ENCODE measurements around the gene FGF1. TPM values are rescaled to one million over a fixed set of nuclear protein-coding genes. Genes with fewer than 3 reads are reported as not detected.

The FGF1 gene
- total RNA-seq, 4 donors from 2014 or later: 0.81 to 1.3 (median 1.2) TPM

DNA sequence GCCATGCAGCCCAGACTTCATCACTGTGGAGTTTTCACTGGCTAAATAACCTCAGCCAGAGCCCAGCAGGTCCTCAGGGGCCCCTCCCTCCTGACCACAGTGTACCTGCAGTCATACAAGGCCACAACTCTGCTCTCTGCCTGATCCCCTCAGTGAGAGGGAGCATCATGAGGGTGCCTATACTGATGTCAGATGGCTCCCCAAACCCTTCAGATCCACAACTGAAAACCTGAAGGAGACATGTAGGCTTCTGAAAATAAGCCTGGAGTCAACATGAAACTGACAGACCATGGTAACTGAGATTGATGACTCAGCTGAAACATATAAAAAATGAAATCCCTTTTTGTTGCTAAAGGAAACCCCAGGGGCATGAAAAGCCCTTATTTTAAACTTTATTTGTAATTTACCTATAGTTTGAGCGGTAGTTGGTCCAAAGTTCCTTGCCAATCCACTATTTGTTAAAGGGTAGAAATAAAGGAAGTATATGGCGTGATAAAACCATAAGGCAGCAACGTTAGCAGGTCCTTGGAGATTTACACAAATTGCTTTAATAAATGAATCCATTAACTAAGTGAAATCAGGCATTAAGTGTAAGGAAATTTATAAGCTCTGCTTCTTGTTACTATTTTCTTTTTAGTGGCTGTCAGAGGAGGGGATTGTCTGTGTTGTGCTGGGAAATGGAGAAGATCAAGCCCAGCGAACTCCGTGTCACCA lies 68.3 kb downstream of the FGF1 start:
- Histone ChIP-seq H3K27me3 (no peaks in the 10 kb centered on the region), H3K9me3 (no peaks in the 10 kb centered on the region), H3K27ac (no peak overlapping the region), H3K4me1 (no peaks in the 10 kb centered on the region), H3K36me3 (no peaks in the 10 kb centered on the region), H3K4me3 (replicated peaks in 1 of 3) (no peak overlapping the region)
- 87 to 94% methylated on average over 5 of the region's 5 CpGs for WGBS, 2 donors
- DNase-seq: no peak
- intact Hi-C loops (cut with DNase I): no loop called here
- TF ChIP-seq POLR2A (IDR thresholded peaks at IDR 0.05): no peak
- TF ChIP-seq, protein P1, sequence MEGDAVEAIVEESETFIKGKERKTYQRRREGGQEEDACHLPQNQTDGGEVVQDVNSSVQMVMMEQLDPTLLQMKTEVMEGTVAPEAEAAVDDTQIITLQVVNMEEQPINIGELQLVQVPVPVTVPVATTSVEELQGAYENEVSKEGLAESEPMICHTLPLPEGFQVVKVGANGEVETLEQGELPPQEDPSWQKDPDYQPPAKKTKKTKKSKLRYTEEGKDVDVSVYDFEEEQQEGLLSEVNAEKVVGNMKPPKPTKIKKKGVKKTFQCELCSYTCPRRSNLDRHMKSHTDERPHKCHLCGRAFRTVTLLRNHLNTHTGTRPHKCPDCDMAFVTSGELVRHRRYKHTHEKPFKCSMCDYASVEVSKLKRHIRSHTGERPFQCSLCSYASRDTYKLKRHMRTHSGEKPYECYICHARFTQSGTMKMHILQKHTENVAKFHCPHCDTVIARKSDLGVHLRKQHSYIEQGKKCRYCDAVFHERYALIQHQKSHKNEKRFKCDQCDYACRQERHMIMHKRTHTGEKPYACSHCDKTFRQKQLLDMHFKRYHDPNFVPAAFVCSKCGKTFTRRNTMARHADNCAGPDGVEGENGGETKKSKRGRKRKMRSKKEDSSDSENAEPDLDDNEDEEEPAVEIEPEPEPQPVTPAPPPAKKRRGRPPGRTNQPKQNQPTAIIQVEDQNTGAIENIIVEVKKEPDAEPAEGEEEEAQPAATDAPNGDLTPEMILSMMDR (IDR thresholded peaks at IDR 0.05): no peak

DNA sequence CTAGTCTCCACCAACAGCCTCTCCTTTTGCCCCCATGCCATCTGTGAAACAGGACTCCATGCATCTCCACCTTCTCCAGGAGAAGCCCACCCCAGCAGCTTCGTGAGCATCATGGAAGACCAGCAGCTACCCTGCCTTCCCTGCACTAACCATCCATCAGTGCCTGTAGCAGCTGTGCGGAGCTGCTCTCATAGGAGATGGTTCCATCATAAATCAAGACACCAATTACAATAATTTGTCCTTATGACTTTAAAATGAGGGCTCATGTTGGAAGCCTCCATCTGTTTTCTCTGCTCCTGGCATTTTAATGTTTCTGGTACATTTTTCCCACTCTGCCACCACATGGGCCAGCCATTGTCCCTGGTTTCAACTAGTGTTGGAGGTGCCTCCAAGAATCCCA lies 69.9 kb downstream of the FGF1 start:
- Histone ChIP-seq H3K36me3 (no peaks in the 10 kb centered on the region), H3K4me3 (replicated peaks in 1 of 3) (no peak overlapping the region), H3K4me1 (no peaks in the 10 kb centered on the region), H3K9me3 (no peaks in the 10 kb centered on the region), H3K27me3 (no peaks in the 10 kb centered on the region), H3K27ac (no peak overlapping the region)
- TF ChIP-seq, protein P1 (IDR thresholded peaks at IDR 0.05): no peak
- TF ChIP-seq POLR2A (IDR thresholded peaks at IDR 0.05): no peak
- 97% methylated on average over 2 of the region's 2 CpGs for WGBS, 2 donors
- intact Hi-C loops (cut with DNase I): no loop called here
- DNase-seq: no peak

DNA sequence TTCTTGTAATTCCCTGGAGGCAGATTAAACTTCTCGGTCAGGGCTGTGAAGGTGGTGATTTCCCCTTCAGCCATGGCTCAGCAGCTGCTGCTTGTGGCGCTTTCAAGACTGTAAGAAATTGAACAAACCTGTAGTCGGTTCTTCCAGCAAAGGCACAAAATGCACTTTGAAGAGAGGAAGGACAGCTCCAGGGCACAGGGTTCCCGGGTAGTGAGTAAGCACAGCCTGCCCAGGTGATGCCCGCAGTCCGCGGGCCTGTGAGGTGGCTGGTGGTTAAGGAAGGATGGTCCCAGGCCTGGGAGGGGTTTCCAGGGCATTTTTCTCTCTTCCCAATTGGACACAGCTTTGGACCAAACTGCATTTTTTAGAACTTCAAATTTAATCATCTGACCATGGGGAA lies 71.8 kb downstream of the FGF1 start:
- Histone ChIP-seq H3K4me3 (replicated peaks in 1 of 3) (no peak overlapping the region), H3K9me3 (no peaks in the 10 kb centered on the region), H3K27ac (no peak overlapping the region), H3K4me1 (no peaks in the 10 kb centered on the region), H3K36me3 (no peaks in the 10 kb centered on the region), H3K27me3 (no peaks in the 10 kb centered on the region)
- TF ChIP-seq POLR2A (IDR thresholded peaks at IDR 0.05): no peak
- TF ChIP-seq, protein P1 (IDR thresholded peaks at IDR 0.05): no peak
- WGBS, 2 donors: 62 to 91% methylated on average over 4 to 6 of the region's 7 CpGs
- no peak for DNase-seq
- intact Hi-C loops (cut with DNase I): loop anchor here (5.0 kb wide), 1 partner anchor 83 kb away; no protein-coding TSS in a partner anchor

DNA sequence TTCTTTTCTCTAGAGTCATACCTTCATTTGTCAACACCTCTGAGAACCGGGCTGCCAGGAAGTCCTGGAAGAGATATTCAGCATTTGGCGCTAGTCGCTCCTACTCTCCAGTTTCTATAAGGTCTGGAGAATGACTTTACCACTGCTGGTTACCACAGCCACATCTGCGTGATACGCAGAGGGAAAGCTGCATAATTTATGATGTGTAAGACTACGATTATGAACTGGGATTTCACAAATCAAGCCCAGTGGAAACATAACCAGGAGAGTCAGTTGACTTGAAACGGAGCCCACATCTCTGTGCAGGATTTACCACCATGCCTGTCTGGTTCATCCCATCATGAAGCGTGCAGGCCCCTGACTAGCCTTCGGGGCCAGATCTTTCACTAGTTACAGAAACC lies 72.6 kb downstream of the FGF1 start:
- H3K27ac ChIP-seq: no peak overlapping the region
- intact Hi-C loops (cut with DNase I): loop anchor here (5.0 kb wide), 1 partner anchor 84 kb away; no protein-coding TSS in a partner anchor
- no peak for TF ChIP-seq POLR2A (IDR thresholded peaks at IDR 0.05)

DNA sequence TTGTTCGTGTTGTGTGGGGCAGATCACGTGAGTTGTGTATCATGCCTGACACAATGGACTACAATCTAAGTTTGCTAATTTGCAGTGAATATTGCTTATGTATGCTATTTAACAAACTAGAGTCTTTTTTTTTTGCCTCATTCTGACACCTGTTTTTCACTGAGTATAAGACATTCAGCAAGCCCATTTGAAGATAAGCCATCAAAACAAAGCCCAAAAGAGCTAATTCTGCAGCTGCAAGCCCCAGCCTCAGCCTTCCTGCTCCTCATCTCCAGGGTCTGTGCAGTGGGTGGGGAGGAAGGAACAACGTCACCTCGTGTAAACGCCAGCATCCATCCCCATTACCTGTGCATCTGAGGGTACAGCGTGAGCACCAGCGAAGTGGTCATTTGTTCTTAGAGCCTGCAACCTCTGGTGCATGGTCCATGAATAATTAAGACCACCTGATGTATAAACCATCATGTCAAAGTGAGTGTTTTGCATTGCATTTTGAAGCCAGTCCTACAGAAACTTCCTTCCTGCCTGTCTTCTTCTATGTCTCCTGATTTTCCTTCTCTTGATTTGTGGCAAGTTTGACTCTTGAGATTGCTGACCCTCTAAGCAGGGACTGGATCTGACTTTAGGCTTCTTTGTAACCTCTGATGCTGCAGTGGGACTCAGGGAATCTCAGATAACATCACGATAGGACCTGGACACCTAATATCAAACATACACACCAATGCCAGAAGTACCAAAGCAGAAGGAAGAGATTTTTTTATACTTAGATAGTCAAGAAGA lies 73.2 kb downstream of the FGF1 start:
- intact Hi-C loops (cut with DNase I): loop anchor here (5.0 kb wide), 1 partner anchor 85 kb away; no protein-coding TSS in a partner anchor
- Histone ChIP-seq H3K4me3 (replicated peaks in 1 of 3) (no peak overlapping the region), H3K27ac (no peak overlapping the region), H3K9me3 (no peaks in the 10 kb centered on the region), H3K4me1 (no peaks in the 10 kb centered on the region), H3K27me3 (no peaks in the 10 kb centered on the region), H3K36me3 (no peaks in the 10 kb centered on the region)
- 74 to 87% methylated on average over 8 of the region's 8 CpGs for WGBS, 2 donors
- TF ChIP-seq POLR2A (IDR thresholded peaks at IDR 0.05): no peak
- TF ChIP-seq, protein P1 (IDR thresholded peaks at IDR 0.05): no peak
- no peak for DNase-seq

More for the DNA sequence above, 72.6 kb downstream of the FGF1 start:
- Histone ChIP-seq H3K9me3 (no peaks in the 10 kb centered on the region), H3K4me3 (replicated peaks in 1 of 3) (no peak overlapping the region), H3K27me3 (no peaks in the 10 kb centered on the region), H3K4me1 (no peaks in the 10 kb centered on the region), H3K36me3 (no peaks in the 10 kb centered on the region)
- 84 to 89% methylated on average over 9 of the region's 9 CpGs for WGBS, 2 donors
- no peak for DNase-seq
